ENCODE measurements around the gene SPECC1L. TPM values are rescaled to one million over a fixed set of nuclear protein-coding genes. Genes with fewer than 3 reads are reported as not detected.
A peak's percentile ranks its signal among the peaks of the same experiment; 100 is the strongest.
"Not testable (repeated sequence)": the region's sequence is repeated elsewhere in the genome, so short reads cannot be mapped to it uniquely, and the experiment has no call there.

The SPECC1L gene
- total RNA-seq, 1 donor from 2014 or later: 21.9 TPM

GRCh38 chr22:24294913-24295312 lies 24.3 kb downstream of the SPECC1L start:
- peaks cover 14 to 21% (median 20%) of the 10 kb centered on the region in 3 donors for H3K4me1 ChIP-seq (ENCODE audit: control insufficient read depth in 3 of 3, insufficient read depth in 3 of 3, low read length in 3 of 3)
- H3K27me3 ChIP-seq (ENCODE audit: control insufficient read depth in 3 of 3, insufficient read depth in 3 of 3, low read length in 3 of 3); H3K4me3 ChIP-seq (ENCODE audit: low read length in 3 of 3); H3K36me3 ChIP-seq (ENCODE audit: control insufficient read depth in 3 of 3, insufficient read depth in 3 of 3, low read length in 3 of 3); H3K9ac ChIP-seq (ENCODE audit: low read depth in 1 of 3, low read length in 3 of 3); H3K9me3 ChIP-seq (ENCODE audit: control insufficient read depth in 3 of 3, low read length in 3 of 3); H3K27ac ChIP-seq (ENCODE audit: low read depth, low read length): not testable (repeated sequence)

DNA sequence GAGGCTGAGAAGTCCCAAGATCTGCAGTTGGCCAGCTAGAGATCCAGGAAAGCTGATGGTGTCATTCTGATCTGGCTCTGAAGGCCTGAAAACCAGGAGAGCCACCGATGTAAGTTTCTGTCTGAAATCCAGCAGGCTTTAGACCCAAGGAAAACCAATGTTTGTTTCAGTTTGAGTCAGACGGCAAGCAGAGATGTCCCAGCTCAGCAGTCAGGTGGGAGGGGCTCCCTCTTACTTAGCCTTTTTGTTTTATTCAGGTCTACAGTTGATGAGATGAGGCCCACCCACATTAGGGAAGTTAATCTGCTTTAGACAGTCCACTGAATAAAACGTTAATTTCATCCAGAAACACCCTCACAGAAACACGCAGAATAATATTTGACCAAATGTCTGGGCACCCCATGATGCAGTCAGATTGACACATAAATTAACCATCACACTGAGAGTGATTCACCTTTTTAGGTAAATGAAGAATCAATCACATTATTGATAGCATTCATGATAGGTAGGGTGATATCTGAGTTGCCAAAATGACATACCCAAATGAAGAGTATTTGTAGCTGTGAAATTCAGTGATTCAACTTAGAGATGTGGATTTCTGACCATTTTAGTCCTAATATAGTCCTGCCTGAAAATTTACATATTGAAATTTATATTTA lies 28.0 kb downstream of the SPECC1L start:
- H3K27ac ChIP-seq (ENCODE audit: low read depth, low read length); H3K9ac ChIP-seq (ENCODE audit: low read depth in 1 of 3, low read length in 3 of 3); H3K36me3 ChIP-seq (ENCODE audit: control insufficient read depth in 3 of 3, insufficient read depth in 3 of 3, low read length in 3 of 3); H3K4me3 ChIP-seq (ENCODE audit: low read length in 3 of 3); H3K9me3 ChIP-seq (ENCODE audit: control insufficient read depth in 3 of 3, low read length in 3 of 3); H3K27me3 ChIP-seq (ENCODE audit: control insufficient read depth in 3 of 3, insufficient read depth in 3 of 3, low read length in 3 of 3): not testable (repeated sequence)
- H3K4me1 ChIP-seq (ENCODE audit: control insufficient read depth in 3 of 3, insufficient read depth in 3 of 3, low read length in 3 of 3): peaks cover 17 to 20% (median 17%) of the 10 kb centered on the region in 3 donors

- H3K4me1 ChIP-seq (ENCODE audit: control insufficient read depth in 3 of 3, insufficient read depth in 3 of 3, low read length in 3 of 3): peaks cover 27 to 35% (median 34%) of the 10 kb centered on the region in 3 donors
- not testable (repeated sequence) for H3K27me3 ChIP-seq (ENCODE audit: control insufficient read depth in 3 of 3, insufficient read depth in 3 of 3, low read length in 3 of 3); H3K36me3 ChIP-seq (ENCODE audit: control insufficient read depth in 3 of 3, insufficient read depth in 3 of 3, low read length in 3 of 3); H3K4me3 ChIP-seq (ENCODE audit: low read length in 3 of 3); H3K27ac ChIP-seq (ENCODE audit: low read depth, low read length); H3K9ac ChIP-seq (ENCODE audit: low read depth in 1 of 3, low read length in 3 of 3); H3K9me3 ChIP-seq (ENCODE audit: control insufficient read depth in 3 of 3, low read length in 3 of 3)
Observed at GRCh38 chr22:24300522-24300921, 29.9 kb downstream of the SPECC1L start.

- Histone ChIP-seq H3K4me3 (ENCODE audit: low read length in 3 of 3) (no peak overlapping the region), H3K9me3 (ENCODE audit: control insufficient read depth in 3 of 3, low read length in 3 of 3) (no peaks in the 10 kb centered on the region), H3K4me1 (ENCODE audit: control insufficient read depth in 3 of 3, insufficient read depth in 3 of 3, low read length in 3 of 3) (peaks cover 27 to 34% (median 32%) of the 10 kb centered on the region in 3 donors), H3K27ac (ENCODE audit: low read depth, low read length) (no peak overlapping the region), H3K9ac (ENCODE audit: low read depth in 1 of 3, low read length in 3 of 3) (no peak overlapping the region), H3K36me3 (ENCODE audit: control insufficient read depth in 3 of 3, insufficient read depth in 3 of 3, low read length in 3 of 3) (peaks cover 0 to 4% (median 4%) of the 10 kb centered on the region in 3 donors), H3K27me3 (ENCODE audit: control insufficient read depth in 3 of 3, insufficient read depth in 3 of 3, low read length in 3 of 3) (no peaks in the 10 kb centered on the region)
Observed at GRCh38 chr22:24302591-24302990, 32.0 kb downstream of the SPECC1L start.

DNA sequence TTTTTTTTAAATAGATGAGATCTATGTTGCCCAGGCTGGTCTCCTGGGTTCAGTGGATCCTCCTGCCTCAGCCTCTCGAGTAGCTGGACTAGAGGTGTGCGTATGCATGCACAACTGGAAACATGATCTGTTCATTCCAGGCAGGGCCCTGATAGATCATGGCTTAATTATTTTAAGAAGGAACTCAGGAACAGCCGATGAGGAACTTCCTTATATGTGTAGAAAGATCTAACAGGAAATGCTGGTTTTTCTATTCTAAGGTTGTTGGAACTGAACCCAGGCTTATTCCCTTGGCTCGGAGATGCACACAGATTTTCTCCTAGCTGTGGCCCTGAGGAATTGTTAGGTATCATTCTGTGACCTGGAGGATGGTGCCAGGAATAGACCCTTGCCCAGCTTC lies 32.4 kb downstream of the SPECC1L start:
- Histone ChIP-seq H3K27ac (ENCODE audit: low read depth, low read length) (peak overlapping the region; percentile 57), H3K4me1 (ENCODE audit: control insufficient read depth in 3 of 3, insufficient read depth in 3 of 3, low read length in 3 of 3) (peaks cover 27 to 34% (median 32%) of the 10 kb centered on the region in 3 donors), H3K9me3 (ENCODE audit: control insufficient read depth in 3 of 3, low read length in 3 of 3) (no peaks in the 10 kb centered on the region)

GRCh38 chr22:24304062-24304675 lies 33.5 kb downstream of the SPECC1L start:
- Histone ChIP-seq H3K27ac (ENCODE audit: low read depth, low read length) (peak overlapping the region; percentile 57), H3K9me3 (ENCODE audit: control insufficient read depth in 3 of 3, low read length in 3 of 3) (no peaks in the 10 kb centered on the region), H3K9ac (ENCODE audit: low read depth in 1 of 3, low read length in 3 of 3) (no peak overlapping the region), H3K4me3 (ENCODE audit: low read length in 3 of 3) (no peak overlapping the region), H3K36me3 (ENCODE audit: control insufficient read depth in 3 of 3, insufficient read depth in 3 of 3, low read length in 3 of 3) (peaks cover 0 to 4% (median 4%) of the 10 kb centered on the region in 3 donors), H3K27me3 (ENCODE audit: control insufficient read depth in 3 of 3, insufficient read depth in 3 of 3, low read length in 3 of 3) (no peaks in the 10 kb centered on the region), H3K4me1 (ENCODE audit: control insufficient read depth in 3 of 3, insufficient read depth in 3 of 3, low read length in 3 of 3) (peaks cover 27 to 39% (median 32%) of the 10 kb centered on the region in 3 donors)

More for the DNA sequence above, 32.4 kb downstream of the SPECC1L start:
- Histone ChIP-seq H3K4me3 (ENCODE audit: low read length in 3 of 3) (peak overlapping the region in 2 of 3 donors; percentile 6 to 15), H3K36me3 (ENCODE audit: control insufficient read depth in 3 of 3, insufficient read depth in 3 of 3, low read length in 3 of 3) (peaks cover 0 to 4% (median 4%) of the 10 kb centered on the region in 3 donors), H3K27me3 (ENCODE audit: control insufficient read depth in 3 of 3, insufficient read depth in 3 of 3, low read length in 3 of 3) (no peaks in the 10 kb centered on the region), H3K9ac (ENCODE audit: low read depth in 1 of 3, low read length in 3 of 3) (peak overlapping the region in 1 of 3 donors; percentile 25)

- H3K27ac ChIP-seq (ENCODE audit: low read depth, low read length): no peak overlapping the region
- H3K27me3 ChIP-seq (ENCODE audit: control insufficient read depth in 3 of 3, insufficient read depth in 3 of 3, low read length in 3 of 3): no peaks in the 10 kb centered on the region
- H3K4me3 ChIP-seq (ENCODE audit: low read length in 3 of 3): no peak overlapping the region
- peaks cover 0 to 4% (median 4%) of the 10 kb centered on the region in 3 donors for H3K36me3 ChIP-seq (ENCODE audit: control insufficient read depth in 3 of 3, insufficient read depth in 3 of 3, low read length in 3 of 3)
- no peaks in the 10 kb centered on the region for H3K9me3 ChIP-seq (ENCODE audit: control insufficient read depth in 3 of 3, low read length in 3 of 3)
- H3K4me1 ChIP-seq (ENCODE audit: control insufficient read depth in 3 of 3, insufficient read depth in 3 of 3, low read length in 3 of 3): peaks cover 27 to 39% (median 32%) of the 10 kb centered on the region in 3 donors
- H3K9ac ChIP-seq (ENCODE audit: low read depth in 1 of 3, low read length in 3 of 3): no peak overlapping the region
Observed at GRCh38 chr22:24305260-24305692, 34.6 kb downstream of the SPECC1L start.

GRCh38 chr22:24310969-24311368 lies 40.3 kb downstream of the SPECC1L start:
- Histone ChIP-seq H3K4me3 (ENCODE audit: low read length in 3 of 3) (no peak overlapping the region), H3K4me1 (ENCODE audit: control insufficient read depth in 3 of 3, insufficient read depth in 3 of 3, low read length in 3 of 3) (peaks cover 0 to 5% (median 0%) of the 10 kb centered on the region in 3 donors), H3K27ac (ENCODE audit: low read depth, low read length) (no peak overlapping the region), H3K9ac (ENCODE audit: low read depth in 1 of 3, low read length in 3 of 3) (no peak overlapping the region), H3K27me3 (ENCODE audit: control insufficient read depth in 3 of 3, insufficient read depth in 3 of 3, low read length in 3 of 3) (no peaks in the 10 kb centered on the region), H3K36me3 (ENCODE audit: control insufficient read depth in 3 of 3, insufficient read depth in 3 of 3, low read length in 3 of 3) (peaks cover 6 to 27% (median 24%) of the 10 kb centered on the region in 3 donors), H3K9me3 (ENCODE audit: control insufficient read depth in 3 of 3, low read length in 3 of 3) (no peaks in the 10 kb centered on the region)

DNA sequence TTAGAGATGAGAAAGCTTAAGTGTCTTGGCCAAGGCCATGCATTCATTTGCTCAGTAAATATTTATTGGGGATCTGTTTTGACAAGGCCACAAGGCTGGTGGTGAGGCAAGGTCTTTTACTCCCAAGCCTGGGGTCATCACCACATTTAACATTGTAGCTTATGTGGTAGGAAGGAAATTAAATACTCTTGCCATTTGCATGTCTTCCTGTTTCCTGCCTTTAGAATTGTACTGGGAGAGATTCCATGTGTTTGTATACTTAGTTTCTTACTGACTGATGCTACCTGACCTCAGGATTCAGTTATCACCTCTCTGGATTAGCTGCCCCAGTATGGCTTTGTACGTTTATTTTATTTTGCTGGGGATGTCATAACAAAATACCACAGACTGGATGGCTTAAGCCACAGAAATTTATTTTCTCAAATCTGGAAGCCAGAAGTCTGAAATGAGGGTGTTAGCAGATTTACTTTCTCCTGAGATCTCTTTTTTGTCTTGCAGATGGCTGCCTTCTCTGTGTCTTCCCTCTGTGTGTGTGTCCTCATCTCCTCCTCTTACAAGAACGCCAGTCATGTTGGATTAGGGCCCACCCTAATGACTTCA lies 44.8 kb downstream of the SPECC1L start:
- Histone ChIP-seq H3K4me1 (ENCODE audit: control insufficient read depth in 3 of 3, insufficient read depth in 3 of 3, low read length in 3 of 3) (no peaks in the 10 kb centered on the region), H3K9me3 (ENCODE audit: control insufficient read depth in 3 of 3, low read length in 3 of 3) (no peaks in the 10 kb centered on the region), H3K27ac (ENCODE audit: low read depth, low read length) (no peak overlapping the region), H3K4me3 (ENCODE audit: low read length in 3 of 3) (no peak overlapping the region), H3K9ac (ENCODE audit: low read depth in 1 of 3, low read length in 3 of 3) (no peak overlapping the region), H3K27me3 (ENCODE audit: control insufficient read depth in 3 of 3, insufficient read depth in 3 of 3, low read length in 3 of 3) (no peaks in the 10 kb centered on the region), H3K36me3 (ENCODE audit: control insufficient read depth in 3 of 3, insufficient read depth in 3 of 3, low read length in 3 of 3) (peaks cover 6 to 28% (median 24%) of the 10 kb centered on the region in 3 donors)

DNA sequence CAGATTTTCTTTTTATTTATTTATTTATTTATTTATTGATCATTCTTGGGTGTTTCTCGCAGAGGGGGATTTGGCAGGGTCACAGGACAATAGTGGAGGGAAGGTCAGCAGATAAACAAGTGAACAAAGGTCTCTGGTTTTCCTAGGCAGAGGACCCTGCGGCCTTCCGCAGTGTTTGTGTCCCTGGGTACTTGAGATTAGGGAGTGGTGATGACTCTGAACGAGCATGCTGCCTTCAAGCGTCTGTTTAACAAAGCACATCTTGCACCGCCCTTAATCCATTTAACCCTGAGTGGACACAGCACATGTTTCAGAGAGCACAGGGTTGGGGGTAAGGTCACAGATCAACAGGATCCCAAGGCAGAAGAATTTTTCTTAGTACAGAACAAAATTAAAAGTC lies 45.6 kb downstream of the SPECC1L start:
- not testable (repeated sequence) for H3K27ac ChIP-seq (ENCODE audit: low read depth, low read length); H3K4me1 ChIP-seq (ENCODE audit: control insufficient read depth in 3 of 3, insufficient read depth in 3 of 3, low read length in 3 of 3); H3K9me3 ChIP-seq (ENCODE audit: control insufficient read depth in 3 of 3, low read length in 3 of 3); H3K9ac ChIP-seq (ENCODE audit: low read depth in 1 of 3, low read length in 3 of 3); H3K4me3 ChIP-seq (ENCODE audit: low read length in 3 of 3); H3K27me3 ChIP-seq (ENCODE audit: control insufficient read depth in 3 of 3, insufficient read depth in 3 of 3, low read length in 3 of 3)
- peaks cover 9 to 34% (median 24%) of the 10 kb centered on the region in 3 donors for H3K36me3 ChIP-seq (ENCODE audit: control insufficient read depth in 3 of 3, insufficient read depth in 3 of 3, low read length in 3 of 3)
